Neural progenitor cell (in vitro differentiated cells): ENCODE measurements around the gene ARMH2. TPM values are rescaled to one million over a fixed set of nuclear protein-coding genes. Genes with fewer than 3 reads are reported as not detected.

Source experiments
- DNase-seq: peaks from one replicate; pipeline ENCODE4 v3.0.0-alpha.2; 2016; ENCODE audit warnings: low spot score
- H2AFZ ChIP-seq: fragments of 200-600 bp; sonication (generic); replicated peaks from 2 replicates; pipeline ENCODE4 v1.6.1; 2016; ENCODE audit warnings: antibody characterized with exemption
- H3F3A ChIP-seq: fragments of 200-600 bp; sonication (generic); 2 replicates; pipeline ENCODE4 v1.6.1; 2016; ENCODE audit warnings: antibody characterized with exemption, low read depth
- H3K27ac ChIP-seq: fragments of 200-600 bp; sonication (generic); 2 replicates; pipeline ENCODE4 v1.5.1; 2016; ENCODE audit warnings: mild to moderate bottlenecking
- H3K27me3 ChIP-seq: fragments of 200-600 bp; sonication (generic); 2 replicates; pipeline ENCODE4 v1.6.1; 2016; ENCODE audit warnings: mild to moderate bottlenecking, moderate library complexity
- H3K36me3 ChIP-seq: fragments of 200-600 bp; sonication (generic); 2 replicates; pipeline ENCODE4 v1.5.1; 2016
- H3K4me1 ChIP-seq: fragments of 200-600 bp; sonication (generic); 2 replicates; pipeline ENCODE4 v1.6.1; 2016; ENCODE audit warnings: mixed run types
- H3K4me2 ChIP-seq: fragments of 200-600 bp; sonication (generic); 2 replicates; pipeline ENCODE4 v1.6.1; 2016
- H3K4me3 ChIP-seq: fragments of 200-600 bp; sonication (generic); 2 replicates; pipeline ENCODE4 v1.5.1; 2016
- H3K79me2 ChIP-seq: fragments of 200-600 bp; sonication (generic); 2 replicates; pipeline ENCODE4 v1.6.1; 2016; ENCODE audit warnings: low read depth
- H3K9ac ChIP-seq: fragments of 200-600 bp; sonication (generic); 2 replicates; pipeline ENCODE4 v1.6.1; 2016
- H3K9me3 ChIP-seq: fragments of 200-600 bp; sonication (generic); 2 replicates; pipeline ENCODE4 v1.5.1; 2016; ENCODE audit warnings: low read depth
- H4K20me1 ChIP-seq: fragments of 200-600 bp; sonication (generic); 2 replicates; pipeline ENCODE4 v1.6.1; 2016; ENCODE audit warnings: low read depth
- H3K27ac Mint-ChIP-seq: 3 replicates; pipeline ENCODE4 v1.8.0; 2021; ENCODE audit warnings: mixed read lengths
- H3K27me3 Mint-ChIP-seq: 2 replicates; pipeline ENCODE4 v1.8.0; 2022; ENCODE audit warnings: low read depth, mild to moderate bottlenecking, inconsistent platforms, moderate library complexity, mixed read lengths; ENCODE audit not compliant: insufficient read depth
- H3K36me3 Mint-ChIP-seq: 3 replicates; pipeline ENCODE4 v1.8.0; 2021; ENCODE audit warnings: mixed read lengths
- H3K4me1 Mint-ChIP-seq: 3 replicates; pipeline ENCODE4 v1.8.0; 2021; ENCODE audit warnings: mixed read lengths
- H3K4me3 Mint-ChIP-seq: 3 replicates; pipeline ENCODE4 v1.8.0; 2021; ENCODE audit warnings: mild to moderate bottlenecking, moderate library complexity, mixed read lengths
- H3K9me3 Mint-ChIP-seq: 3 replicates; pipeline ENCODE4 v1.8.0; 2020; ENCODE audit warnings: mixed read lengths
- CTCF ChIP-seq: fragments of 200-600 bp; sonication (generic); IDR thresholded peaks from 2 replicates; pipeline ENCODE4 v1.5.1; 2017; ENCODE audit warnings: antibody characterized with exemption, mild to moderate bottlenecking
- EZH2 ChIP-seq: fragments of 200-600 bp; sonication (generic); IDR thresholded peaks from 2 replicates; pipeline ENCODE4 v1.6.1; 2017; ENCODE audit warnings: antibody characterized with exemption, mild to moderate bottlenecking, moderate library complexity
- EZH2phosphoT487 ChIP-seq: fragments of 200-600 bp; sonication (generic); IDR thresholded peaks from 2 replicates; pipeline ENCODE4 v1.6.1; 2017; ENCODE audit warnings: antibody characterized with exemption
- total RNA-seq: library from RNA; depleted of rRNA; stranded (reverse); fragments of >200 nt; gene quantifications from 2 replicates; pipeline ENCODE4 v1.2.3, GENCODE V29; 2015; ENCODE audit warnings: low replicate concordance

ARMH2 gene
- total RNA-seq, 1 donor from 2014 or later = not detected

- H3K4me2 ChIP-seq = peak overlapping the region; percentile 92
- H2AFZ ChIP-seq = no peak overlapping the region
- Mint-ChIP-seq H3K36me3 (peaks cover 12% of the 10 kb centered on the region), H3K27me3 (no peaks in the 10 kb centered on the region), H3K9me3 (no peaks in the 10 kb centered on the region), H3K4me1 (peaks cover 33% of the 10 kb centered on the region), H3K4me3 (peak overlapping the region; percentile 97), H3K27ac (peak overlapping the region; percentile 72)
- H3K27ac ChIP-seq = peak overlapping the region; percentile 1
- H4K20me1 ChIP-seq = peaks cover 45% of the 10 kb centered on the region
- peaks cover 14% of the 10 kb centered on the region for H3F3A ChIP-seq
- no peaks in the 10 kb centered on the region for H3K9me3 ChIP-seq
- peaks cover 19% of the 10 kb centered on the region for H3K4me1 ChIP-seq
- no peak for TF ChIP-seq EZH2
- no peak for TF ChIP-seq CTCF
- no peak for TF ChIP-seq EZH2phosphoT487
- peaks cover 11% of the 10 kb centered on the region for H3K36me3 ChIP-seq
- DNase-seq = peak; percentile 20
- H3K27me3 ChIP-seq = no peaks in the 10 kb centered on the region
- peaks cover 58% of the 10 kb centered on the region for H3K79me2 ChIP-seq
- H3K9ac ChIP-seq = peak overlapping the region; percentile 28
- peak overlapping the region; percentile 85 for H3K4me3 ChIP-seq
Observed at GRCh38 chr6:24775520-24776058, 23.1 kb downstream of the ARMH2 start.

- Histone ChIP-seq H3K4me1 (peaks cover 19% of the 10 kb centered on the region), H2AFZ (peak within 1 kb of the TSS; percentile 86), H3K79me2 (peaks cover 52% of the 10 kb centered on the region), H3K36me3 (peaks cover 11% of the 10 kb centered on the region), H3F3A (peaks cover 14% of the 10 kb centered on the region), H3K9me3 (no peaks in the 10 kb centered on the region), H3K4me3 (peak within 1 kb of the TSS; percentile 85), H3K9ac (peak within 1 kb of the TSS; percentile 92), H3K4me2 (peak within 1 kb of the TSS; percentile 92), H3K27me3 (no peaks in the 10 kb centered on the region), H3K27ac (peak within 1 kb of the TSS; percentile 97), H4K20me1 (peaks cover 45% of the 10 kb centered on the region)
- Mint-ChIP-seq H3K36me3 (peaks cover 10% of the 10 kb centered on the region), H3K27ac (peak within 1 kb of the TSS; percentile 93), H3K9me3 (no peaks in the 10 kb centered on the region), H3K4me3 (peak within 1 kb of the TSS; percentile 97), H3K4me1 (peaks cover 33% of the 10 kb centered on the region), H3K27me3 (no peaks in the 10 kb centered on the region)
- peak; percentile 98 for DNase-seq
- TF ChIP-seq EZH2 = no peak
- no peak for TF ChIP-seq EZH2phosphoT487
- TF ChIP-seq CTCF = no peak
Observed at GRCh38 chr6:24774696-24775519, 23.8 kb downstream of the ARMH2 start, which contains the start of gene GMNN. TSS of gene GMNN (plus strand) at chr6:24774937. CDS start at chr6:24777247, 2,310 bp downstream.

- no peaks in the 10 kb centered on the region for H3K27me3 Mint-ChIP-seq
- H3K27me3 ChIP-seq = no peaks in the 10 kb centered on the region
- H3K9me3 ChIP-seq = no peaks in the 10 kb centered on the region
- H4K20me1 ChIP-seq = no peaks in the 10 kb centered on the region
- H3K9me3 Mint-ChIP-seq = no peaks in the 10 kb centered on the region
- DNase-seq = no peak
- H3K4me3 Mint-ChIP-seq = no peak overlapping the region
- no peak overlapping the region for H3K27ac ChIP-seq
- no peaks in the 10 kb centered on the region for H3K4me1 ChIP-seq
- peak overlapping the region; percentile 23 for H3K27ac Mint-ChIP-seq
- H2AFZ ChIP-seq = no peak overlapping the region
- no peaks in the 10 kb centered on the region for H3K4me1 Mint-ChIP-seq
- no peaks in the 10 kb centered on the region for H3K36me3 ChIP-seq
- H3K4me2 ChIP-seq = no peak overlapping the region
- H3F3A ChIP-seq = no peaks in the 10 kb centered on the region
- H3K9ac ChIP-seq = no peak overlapping the region
- no peak for TF ChIP-seq CTCF
- no peak for TF ChIP-seq EZH2
- TF ChIP-seq EZH2phosphoT487 = no peak
- H3K36me3 Mint-ChIP-seq = no peaks in the 10 kb centered on the region
- H3K4me3 ChIP-seq = no peak overlapping the region
- no peaks in the 10 kb centered on the region for H3K79me2 ChIP-seq
Observed at GRCh38 chr6:24768361-24768760, 30.4 kb downstream of the ARMH2 start.
